SK-N-MC (cell line): ENCODE measurements around the gene TDRD1.

Experiments
- DNase-seq: peaks from one replicate; pipeline ENCODE4 v3.0.0-alpha.2; 2011; ENCODE audit warnings: low read depth, low spot score
- H3K27ac ChIP-seq: fragments of 200-600 bp; sonication (generic); 2 replicates; pipeline ENCODE4 v1.5.1; 2016; ENCODE audit warnings: mixed run types
- H3K36me3 ChIP-seq: fragments of 200-600 bp; sonication (generic); 2 replicates; pipeline ENCODE4 v1.6.1; 2017; ENCODE audit warnings: antibody characterized with exemption, low read length, mixed read lengths; ENCODE audit not compliant: insufficient read depth
- H3K4me3 ChIP-seq: fragments of 200-600 bp; sonication (generic); 2 replicates; pipeline ENCODE4 v1.5.1; 2016
- H3K9ac ChIP-seq: fragments of 200-600 bp; sonication (generic); 2 replicates; pipeline ENCODE4 v1.8.0; 2017; ENCODE audit warnings: mixed run types, mixed read lengths; ENCODE audit not compliant: insufficient read length
- H3K9me3 ChIP-seq: fragments of 200-600 bp; sonication (generic); 2 replicates; pipeline ENCODE4 v1.6.1; 2017; ENCODE audit warnings: low read depth, mild to moderate bottlenecking, antibody characterized with exemption, low read length, moderate library complexity, mixed read lengths
- EZH2 ChIP-seq: fragments of 200-600 bp; sonication (generic); IDR thresholded peaks from one replicate; pipeline ENCODE4 v1.6.1; 2017; ENCODE audit warnings: antibody characterized with exemption
- FOXP2 ChIP-seq: optimal IDR thresholded peaks from 2 replicates; pipeline ENCODE3; 2011; ENCODE audit warnings: mild to moderate bottlenecking, moderate library complexity; ENCODE audit not compliant: insufficient read depth; ENCODE audit errors: extremely low read length, control extremely low read depth
- POLR2AphosphoS5 ChIP-seq: IDR thresholded peaks from 2 replicates; pipeline ENCODE4 v1.6.1; 2012; ENCODE audit warnings: mild to moderate bottlenecking, low read depth, low read length, borderline replicate concordance

The TDRD1 gene

DNA sequence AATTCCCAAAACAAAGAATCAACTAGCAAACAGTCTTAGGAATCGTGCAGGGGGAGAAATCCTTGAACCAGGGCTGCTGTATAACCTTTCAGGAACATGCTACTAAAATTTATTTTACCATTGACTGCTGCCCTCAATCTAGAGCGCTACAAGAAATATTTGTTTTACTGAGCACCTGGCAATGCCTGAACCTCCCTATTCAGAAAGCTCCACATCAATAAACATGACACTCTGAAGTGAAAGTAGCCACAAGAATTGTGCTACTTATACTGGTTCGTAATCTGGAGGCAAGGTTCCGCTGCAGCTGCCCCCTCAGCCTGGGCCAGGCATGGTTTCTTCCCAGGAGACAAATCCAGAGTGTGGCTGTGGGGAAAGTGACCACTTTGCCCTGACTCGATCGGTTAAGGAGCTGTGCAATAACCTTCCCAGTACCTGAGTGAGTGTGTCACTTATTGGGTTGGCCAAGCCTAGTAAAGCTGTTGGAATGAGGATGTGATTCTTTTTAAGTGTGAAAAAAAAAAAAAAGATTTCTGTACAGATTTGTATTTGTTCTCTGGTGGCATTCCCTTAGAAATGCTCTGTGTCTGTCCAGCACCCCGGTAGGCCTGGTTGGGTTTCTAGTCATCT is 67.6 kb downstream of the TDRD1 start:
- TF ChIP-seq POLR2AphosphoS5: no peak
- no peak for TF ChIP-seq FOXP2
- DNase-seq: no peak
- H3K27ac ChIP-seq: no peak overlapping the region
- no peak overlapping the region for H3K4me3 ChIP-seq
- H3K9ac ChIP-seq: no peak overlapping the region
- H3K36me3 ChIP-seq: no peaks in the 10 kb centered on the region
- H3K9me3 ChIP-seq: no peaks in the 10 kb centered on the region

DNA sequence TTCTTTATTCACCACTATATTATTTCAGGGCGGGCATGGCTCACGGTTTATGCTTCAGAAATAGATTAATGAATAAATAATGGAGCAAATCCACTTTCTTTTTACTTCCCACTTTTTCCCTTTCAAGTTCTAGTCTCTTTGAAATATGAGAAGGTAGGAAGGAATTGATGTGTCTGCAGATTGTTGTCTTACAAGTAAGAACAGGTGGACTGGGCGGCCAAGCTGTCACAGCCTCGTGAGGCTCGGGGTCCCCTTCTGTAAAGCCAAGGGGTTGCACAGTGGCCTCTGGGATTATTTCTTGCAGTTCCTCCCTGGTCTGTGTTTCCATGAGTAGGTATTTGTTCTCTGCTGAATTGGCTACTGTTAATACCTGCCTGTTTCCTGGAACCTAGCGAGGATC is 71.1 kb downstream of the TDRD1 start:
- Histone ChIP-seq H3K4me3 (no peak overlapping the region), H3K36me3 (no peaks in the 10 kb centered on the region), H3K27ac (no peak overlapping the region), H3K9ac (no peak overlapping the region), H3K9me3 (no peaks in the 10 kb centered on the region)
- TF ChIP-seq EZH2 (no peak), POLR2AphosphoS5 (no peak), FOXP2 (no peak)
- no peak for DNase-seq

DNA sequence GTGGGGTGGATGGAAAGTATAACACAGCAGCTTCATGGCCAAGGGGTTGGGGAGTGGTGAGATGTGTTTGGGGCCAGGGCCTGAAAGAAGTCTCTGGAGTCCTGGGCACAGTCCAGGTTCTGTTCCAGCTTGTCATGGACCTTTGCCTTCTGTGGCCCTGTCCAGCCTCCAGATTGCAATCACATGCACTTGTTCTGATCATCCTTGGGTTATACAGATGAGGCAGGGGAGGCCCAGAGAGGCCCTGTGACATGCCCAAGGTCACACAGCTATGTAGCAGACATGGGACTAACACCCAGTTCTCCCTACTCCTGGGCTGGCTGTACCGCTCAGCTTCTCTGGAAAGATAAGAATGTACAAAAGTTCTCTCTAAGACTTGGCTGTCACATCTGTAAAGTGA is 71.6 kb downstream of the TDRD1 start:
- DNase-seq: no peak
- Histone ChIP-seq H3K36me3 (no peaks in the 10 kb centered on the region), H3K4me3 (no peak overlapping the region), H3K9me3 (no peaks in the 10 kb centered on the region), H3K9ac (no peak overlapping the region), H3K27ac (no peak overlapping the region)
- TF ChIP-seq POLR2AphosphoS5: no peak
- TF ChIP-seq FOXP2: no peak
- no peak for TF ChIP-seq EZH2

DNA sequence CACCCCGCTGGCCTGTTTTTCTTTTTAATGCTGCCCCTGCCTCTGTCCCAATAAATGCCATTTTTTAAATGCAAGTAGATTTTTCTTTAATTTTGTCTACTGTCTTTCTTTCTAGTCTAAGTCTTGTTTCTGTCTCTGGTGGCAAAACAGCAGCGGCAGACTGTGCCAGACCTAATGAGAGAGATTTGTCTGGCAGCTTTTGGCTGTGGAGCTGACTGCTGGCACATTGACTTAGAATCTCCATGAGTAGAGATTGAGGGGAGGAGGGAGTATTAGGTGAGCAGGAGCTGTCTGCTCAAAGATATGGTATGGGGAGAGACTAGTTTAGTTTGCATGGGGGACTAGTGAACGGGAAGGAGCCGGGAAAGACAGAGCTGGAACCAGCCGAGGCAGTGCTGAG is 72.9 kb downstream of the TDRD1 start:
- H3K9me3 ChIP-seq: no peaks in the 10 kb centered on the region
- DNase-seq: no peak
- H3K27ac ChIP-seq: no peak overlapping the region
- TF ChIP-seq EZH2 (no peak), FOXP2 (no peak), POLR2AphosphoS5 (no peak)
- H3K36me3 ChIP-seq: no peaks in the 10 kb centered on the region
- no peak overlapping the region for H3K9ac ChIP-seq
- no peak overlapping the region for H3K4me3 ChIP-seq

DNA sequence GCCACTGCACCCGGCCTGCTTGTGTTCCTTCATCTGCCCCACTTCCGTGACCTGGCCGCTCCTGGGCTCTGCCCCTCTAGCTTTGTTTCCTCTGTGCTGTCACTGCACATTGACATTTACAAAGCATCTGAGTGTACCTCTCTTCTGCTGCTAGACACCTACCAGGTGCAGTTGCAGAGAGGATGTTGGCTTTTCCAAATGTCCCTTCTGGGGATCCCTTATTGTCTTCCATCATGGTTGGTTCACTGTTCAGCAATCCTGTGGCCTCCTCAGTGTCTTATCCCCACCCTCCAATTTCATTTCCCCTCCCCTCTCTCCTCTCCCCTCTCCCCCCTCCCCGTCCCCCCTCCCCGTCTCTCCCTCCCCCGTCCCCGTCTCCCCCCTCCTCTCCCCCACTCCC is 73.7 kb downstream of the TDRD1 start:
- no peaks in the 10 kb centered on the region for H3K36me3 ChIP-seq
- H3K9ac ChIP-seq: no peak overlapping the region
- H3K4me3 ChIP-seq: no peak overlapping the region
- H3K9me3 ChIP-seq: no peaks in the 10 kb centered on the region
- DNase-seq: no peak
- TF ChIP-seq EZH2: no peak
- TF ChIP-seq FOXP2: no peak
- no peak for TF ChIP-seq POLR2AphosphoS5
- H3K27ac ChIP-seq: no peak overlapping the region

DNA sequence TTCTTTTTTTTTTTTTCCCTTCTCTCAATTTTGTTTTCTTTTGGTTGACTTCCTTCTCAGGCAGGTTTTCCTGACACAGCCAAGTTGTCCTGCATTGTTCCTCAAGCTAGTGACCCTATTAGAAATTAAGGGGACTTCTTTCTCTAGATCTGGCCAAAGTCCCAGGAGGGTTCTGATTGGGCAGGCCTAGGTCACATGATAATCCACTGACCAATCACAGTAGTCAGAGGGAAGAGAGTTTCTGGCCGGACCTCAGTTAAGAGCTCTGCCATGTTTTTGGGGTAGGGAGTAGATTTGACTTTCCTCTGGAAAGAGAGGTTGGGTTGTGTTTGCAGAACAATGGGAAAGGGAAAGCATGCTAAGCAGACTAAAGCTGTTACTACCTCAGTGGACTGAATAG is 76.1 kb downstream of the TDRD1 start:
- Histone ChIP-seq H3K27ac (no peak overlapping the region), H3K4me3 (no peak overlapping the region), H3K9me3 (no peaks in the 10 kb centered on the region), H3K36me3 (no peaks in the 10 kb centered on the region), H3K9ac (no peak overlapping the region)
- DNase-seq: no peak
- no peak for TF ChIP-seq POLR2AphosphoS5
- TF ChIP-seq EZH2: no peak
- TF ChIP-seq FOXP2: no peak

DNA sequence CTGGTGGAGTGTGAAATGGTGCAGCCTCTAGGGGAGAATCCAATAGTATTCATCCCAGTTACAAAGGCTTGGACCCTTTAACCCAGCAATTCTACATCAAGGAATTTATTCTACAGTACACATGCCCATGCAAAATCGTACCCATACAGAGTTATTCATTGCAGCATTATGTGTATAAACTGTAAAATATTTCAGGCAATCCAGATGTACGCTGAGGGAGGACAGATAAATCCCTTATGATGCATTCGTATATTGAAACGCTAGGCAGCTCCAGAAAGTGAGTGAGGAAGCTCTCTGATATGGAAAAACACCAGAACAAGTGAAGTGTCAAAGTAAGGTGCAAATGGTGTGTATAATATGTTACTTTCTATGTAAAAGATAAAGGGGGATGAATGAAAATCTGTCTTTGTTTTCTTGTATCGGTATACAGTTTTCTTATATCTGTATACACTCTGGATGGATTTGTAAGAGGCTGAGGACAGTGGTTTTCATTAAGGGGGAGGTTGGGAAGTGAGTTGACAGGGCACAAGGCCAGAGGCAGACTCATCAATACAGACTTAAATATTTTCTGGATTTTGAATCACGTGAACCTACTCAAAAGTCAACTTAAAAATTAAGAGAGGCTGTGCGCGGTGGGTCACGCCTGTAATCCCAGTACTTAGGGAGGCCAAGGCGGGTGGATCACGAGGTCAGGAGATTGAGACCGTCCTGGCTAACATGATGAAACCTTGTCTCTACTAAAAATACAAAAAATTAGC is 77.0 kb downstream of the TDRD1 start:
- H3K4me3 ChIP-seq: no peak overlapping the region

DNA sequence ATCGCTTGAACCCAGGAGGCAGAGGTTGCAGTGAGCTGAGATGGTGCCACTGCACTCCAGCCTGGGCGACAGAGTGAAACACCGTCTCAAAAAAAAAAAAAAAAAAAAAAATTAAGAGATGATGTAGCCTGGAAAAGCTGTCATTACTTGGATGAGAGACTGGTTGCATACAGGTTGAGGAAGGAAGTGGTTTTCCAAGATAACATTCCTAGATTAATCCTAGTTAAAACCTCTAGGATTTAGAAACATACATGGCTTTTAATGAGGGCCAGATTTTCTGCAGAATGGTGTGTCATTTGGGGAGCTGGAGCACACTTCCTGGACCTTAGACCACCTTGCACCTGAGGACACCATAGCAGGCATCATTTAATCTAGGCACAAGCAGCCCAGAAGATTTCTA is 77.7 kb downstream of the TDRD1 start:
- Histone ChIP-seq H3K36me3 (no peaks in the 10 kb centered on the region), H3K9me3 (no peaks in the 10 kb centered on the region), H3K9ac (no peak overlapping the region), H3K27ac (no peak overlapping the region), H3K4me3 (no peak overlapping the region)
- TF ChIP-seq FOXP2: no peak
- TF ChIP-seq POLR2AphosphoS5: no peak
- no peak for TF ChIP-seq EZH2
- DNase-seq: no peak

More for the DNA sequence above, 77.0 kb downstream of the TDRD1 start:
- TF ChIP-seq POLR2AphosphoS5 (no peak), EZH2 (no peak), FOXP2 (no peak)
- H3K36me3 ChIP-seq: no peaks in the 10 kb centered on the region
- no peak overlapping the region for H3K27ac ChIP-seq
- DNase-seq: no peak
- H3K9ac ChIP-seq: no peak overlapping the region
- H3K9me3 ChIP-seq: no peaks in the 10 kb centered on the region

DNA sequence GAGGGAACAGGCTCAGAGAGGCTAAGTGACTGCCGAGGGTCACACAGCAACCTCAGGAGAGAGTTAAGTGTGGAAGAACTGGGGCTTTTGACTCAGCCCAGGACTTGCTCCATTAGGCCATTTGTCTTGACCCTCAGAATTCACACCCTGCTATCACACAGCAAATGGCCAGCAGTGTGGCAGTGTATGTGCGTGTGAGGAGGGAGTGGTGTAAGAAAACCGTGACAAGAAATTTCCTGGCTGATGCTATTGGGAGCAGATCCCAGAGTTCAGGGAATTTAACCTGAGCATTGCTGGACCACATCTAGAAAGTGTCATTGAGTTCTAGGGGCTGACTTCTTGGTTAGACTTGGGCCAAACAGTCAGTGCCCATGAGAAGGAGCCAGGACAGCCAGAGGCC is 78.3 kb downstream of the TDRD1 start:
- Histone ChIP-seq H3K36me3 (no peaks in the 10 kb centered on the region), H3K27ac (no peak overlapping the region), H3K9ac (no peak overlapping the region), H3K4me3 (no peak overlapping the region), H3K9me3 (no peaks in the 10 kb centered on the region)
- no peak for DNase-seq
- TF ChIP-seq EZH2 (no peak), FOXP2 (no peak), POLR2AphosphoS5 (no peak)
